HepG2 (cell line): ENCODE measurements around the gene VPS52. TPM values are rescaled to one million over a fixed set of nuclear protein-coding genes. Genes with fewer than 3 reads are reported as not detected.

Experiments
- ADNP ChIP-seq: sonication (generic); formaldehyde crosslinking; IDR thresholded peaks from 2 replicates; pipeline ENCODE4 v1.4.0; 2020; ENCODE audit warnings: missing genetic modification reagents
- ASH2L ChIP-seq: fragments of 300-600, 200-600 bp; sonication (generic); IDR thresholded peaks from 2 replicates; pipeline ENCODE4 v1.7.0; 2017; ENCODE audit warnings: low read depth, mild to moderate bottlenecking, moderate library complexity, mixed read lengths, low read length; ENCODE audit not compliant: insufficient read length
- CHD2 ChIP-seq: IDR thresholded peaks from 2 replicates; pipeline ENCODE4 v1.6.1; 2011; ENCODE audit warnings: low read depth, low read length, improper control_type of control experiment
- ERF ChIP-seq: IDR thresholded peaks from 2 replicates; pipeline ENCODE4 v1.6.1; 2018; ENCODE audit warnings: missing biosample characterization, missing genetic modification reagents
- FOXO1 ChIP-seq: sonication (generic); formaldehyde crosslinking; IDR thresholded peaks from 2 replicates; pipeline ENCODE4 v1.4.0; 2020; ENCODE audit warnings: missing genetic modification reagents
- HCFC1 ChIP-seq: fragments of 150-350 bp; IDR thresholded peaks from 2 replicates; pipeline ENCODE4 v1.6.1; 2014; ENCODE audit warnings: low read depth, low read length
- KDM2A ChIP-seq: sonication (generic); formaldehyde crosslinking; IDR thresholded peaks from 2 replicates; pipeline ENCODE4 v1.4.0; 2020; ENCODE audit warnings: low read depth, missing genetic modification reagents, borderline replicate concordance
- NFE2 ChIP-seq: sonication (generic); formaldehyde crosslinking; IDR thresholded peaks from 2 replicates; pipeline ENCODE4 v1.4.0; 2020; ENCODE audit warnings: missing genetic modification reagents
- PHF20 ChIP-seq: sonication (generic); formaldehyde crosslinking; IDR thresholded peaks from 2 replicates; pipeline ENCODE4 v1.5.0; 2020; ENCODE audit warnings: mild to moderate bottlenecking, missing genetic modification reagents
- PRMT3 ChIP-seq: sonication (generic); formaldehyde crosslinking; IDR thresholded peaks from 2 replicates; pipeline ENCODE4 v1.8.1; 2022; ENCODE audit warnings: low read depth, mild to moderate bottlenecking, moderate library complexity, missing genetic modification reagents, borderline replicate concordance
- RBM39 ChIP-seq: fragments of 200-400 bp; formaldehyde crosslinking; IDR thresholded peaks from one replicate; pipeline ENCODE4 v1.6.1; 2018; ENCODE audit warnings: antibody characterized with exemption, mild to moderate bottlenecking, low read depth, low read length; ENCODE audit not compliant: poor library complexity, severe bottlenecking
- RFX5 ChIP-seq: IDR thresholded peaks from 2 replicates; pipeline ENCODE4 v1.6.1; 2011; ENCODE audit warnings: low read depth, low read length, improper control_type of control experiment
- TBP ChIP-seq: sonication (generic); formaldehyde crosslinking; IDR thresholded peaks from 2 replicates; pipeline ENCODE4 v1.5.0; 2020; ENCODE audit warnings: missing genetic modification reagents
- ZBTB21 ChIP-seq: sonication (generic); formaldehyde crosslinking; IDR thresholded peaks from 2 replicates; pipeline ENCODE4 v1.4.0; 2020; ENCODE audit warnings: missing genetic modification reagents
- ZC3H4 ChIP-seq: sonication (generic); formaldehyde crosslinking; IDR thresholded peaks from 2 replicates; pipeline ENCODE4 v1.4.0; 2020; ENCODE audit warnings: missing genetic modification reagents, borderline replicate concordance
- ZNF343 ChIP-seq: sonication (generic); formaldehyde crosslinking; IDR thresholded peaks from 2 replicates; pipeline ENCODE4 v1.4.0; 2020; ENCODE audit warnings: mild to moderate bottlenecking, missing genetic modification reagents
- ZNF432 ChIP-seq: sonication (generic); formaldehyde crosslinking; IDR thresholded peaks from 2 replicates; pipeline ENCODE4 v1.5.0; 2020; ENCODE audit warnings: missing genetic modification reagents, mild to moderate bottlenecking, borderline replicate concordance
- ZNF460 ChIP-seq: sonication (generic); formaldehyde crosslinking; IDR thresholded peaks from 2 replicates; pipeline ENCODE4 v1.5.1; 2020; ENCODE audit warnings: missing genetic modification reagents, mild to moderate bottlenecking, borderline replicate concordance
- ZNF556 ChIP-seq: sonication (generic); formaldehyde crosslinking; IDR thresholded peaks from 2 replicates; pipeline ENCODE4 v1.4.0; 2020; ENCODE audit warnings: mild to moderate bottlenecking, missing genetic modification reagents, borderline replicate concordance
- ZNF883 ChIP-seq: sonication (generic); formaldehyde crosslinking; IDR thresholded peaks from 2 replicates; pipeline ENCODE4 v1.5.1; 2020; ENCODE audit warnings: mild to moderate bottlenecking, missing genetic modification reagents; ENCODE audit errors: not compliant biosample characterization
- polyA plus RNA-seq, 8 experiments: library from polyadenylated mRNA; depleted of rRNA in 3 of 8; stranded (reverse) in 7 of 8; unstranded in 1 of 8; fragments of >200 nt; fragmentation: Illumina TruSeq in 4 of 8; extraction: Trizol in 4 of 8; gene quantifications; 2 replicates each; pipeline versions ENCODE4 v1.2.1 to v1.2.3, GENCODE V29; 2011 to 2016; ENCODE audit warnings: low read depth in 4 of 8, missing spikeins in 1 of 8, mixed read lengths in 1 of 8; ENCODE audit not compliant: insufficient read depth in 1 of 8
- total RNA-seq, 5 experiments: library from RNA; depleted of rRNA; stranded (reverse); fragments of >200 nt; fragmentation: Illumina TruSeq; extraction: Trizol; gene quantifications; 2 replicates each; pipeline ENCODE4 v1.2.3, GENCODE V29; 2016; ENCODE audit warnings: low read depth in 1 of 5
- TF ChIP-seq, protein P1 (sequence below): sonication (generic); formaldehyde crosslinking; IDR thresholded peaks from 2 replicates; pipeline ENCODE4 v1.4.0; 2020; ENCODE audit warnings: missing genetic modification reagents
- TF ChIP-seq, protein P2 (sequence below): sonication (generic); formaldehyde crosslinking; IDR thresholded peaks from 2 replicates; pipeline ENCODE4 v1.8.0; 2022; ENCODE audit warnings: mild to moderate bottlenecking, missing genetic modification reagents, borderline replicate concordance
- TF ChIP-seq, protein P3 (sequence below): sonication (generic); formaldehyde crosslinking; IDR thresholded peaks from 2 replicates; pipeline ENCODE4 v1.4.0; 2020; ENCODE audit warnings: mild to moderate bottlenecking, missing genetic modification reagents
- TF ChIP-seq, protein P4 (sequence below): sonication (generic); formaldehyde crosslinking; IDR thresholded peaks from 2 replicates; pipeline ENCODE4 v1.4.0; 2020; ENCODE audit warnings: missing genetic modification reagents, borderline replicate concordance

VPS52 gene
- total and polyA plus RNA-seq, 2 of the 13 experiments (the other 11 are each of a cell fraction or from before 2014, with no cell fraction given), result 48.9 to 85.5 TPM

DNA sequence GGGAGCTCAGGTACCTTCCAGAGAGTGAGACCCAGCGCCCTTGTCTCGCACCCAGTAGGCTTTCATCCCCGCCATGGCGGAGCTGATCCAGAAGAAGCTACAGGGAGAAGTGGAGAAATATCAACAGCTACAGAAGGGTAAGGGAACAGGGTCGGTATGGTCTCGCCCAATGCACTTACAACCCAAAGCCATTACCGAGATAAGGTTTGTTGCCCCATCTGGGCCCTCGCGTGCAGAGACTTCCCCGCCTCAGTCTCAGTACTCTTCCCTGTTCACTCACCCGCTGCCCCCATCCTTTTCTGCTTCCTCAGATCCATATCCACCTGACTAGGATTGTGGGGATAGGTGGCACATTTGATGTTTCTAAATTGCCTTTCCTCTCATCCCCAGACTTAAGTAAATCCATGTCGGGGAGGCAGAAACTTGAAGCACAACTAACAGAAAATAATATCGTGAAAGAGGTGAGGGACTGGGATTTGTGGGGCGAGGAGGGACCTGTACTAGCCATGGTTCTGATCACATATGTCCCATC, 18.2 kb upstream of the VPS52 start (continued):
- TF ChIP-seq PHF20 (CRISPR knock-in tag) (no peak; the same call in 1 of the 2 replicates), NFE2 (0 out of 2 replicates have a peak, but pooled peaks have one; percentile 13), ZBTB21 (CRISPR knock-in tag) (no peak), ZC3H4 (CRISPR knock-in tag) (no peak), FOXO1 (CRISPR knock-in tag) (no peak), ZNF460 (CRISPR knock-in tag) (no peak), RFX5 (no peak), ZNF556 (CRISPR knock-in tag) (no peak), TBP (CRISPR knock-in tag) (no peak), ERF (no peak), ADNP (CRISPR knock-in tag) (no peak), ZNF883 (CRISPR knock-in tag) (no peak), KDM2A (CRISPR knock-in tag) (no peak), ZNF343 (CRISPR knock-in tag) (no peak), ZNF432 (CRISPR knock-in tag) (no peak), ASH2L (no peak), PRMT3 (CRISPR knock-in tag) (no peak), RBM39 (no peak), HCFC1 (no peak), CHD2 (no peak)
- TF ChIP-seq, protein P1, sequence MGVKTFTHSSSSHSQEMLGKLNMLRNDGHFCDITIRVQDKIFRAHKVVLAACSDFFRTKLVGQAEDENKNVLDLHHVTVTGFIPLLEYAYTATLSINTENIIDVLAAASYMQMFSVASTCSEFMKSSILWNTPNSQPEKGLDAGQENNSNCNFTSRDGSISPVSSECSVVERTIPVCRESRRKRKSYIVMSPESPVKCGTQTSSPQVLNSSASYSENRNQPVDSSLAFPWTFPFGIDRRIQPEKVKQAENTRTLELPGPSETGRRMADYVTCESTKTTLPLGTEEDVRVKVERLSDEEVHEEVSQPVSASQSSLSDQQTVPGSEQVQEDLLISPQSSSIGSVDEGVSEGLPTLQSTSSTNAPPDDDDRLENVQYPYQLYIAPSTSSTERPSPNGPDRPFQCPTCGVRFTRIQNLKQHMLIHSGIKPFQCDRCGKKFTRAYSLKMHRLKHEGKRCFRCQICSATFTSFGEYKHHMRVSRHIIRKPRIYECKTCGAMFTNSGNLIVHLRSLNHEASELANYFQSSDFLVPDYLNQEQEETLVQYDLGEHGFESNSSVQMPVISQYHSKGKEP (CRISPR knock-in tag), result no peak
- TF ChIP-seq, protein P2, sequence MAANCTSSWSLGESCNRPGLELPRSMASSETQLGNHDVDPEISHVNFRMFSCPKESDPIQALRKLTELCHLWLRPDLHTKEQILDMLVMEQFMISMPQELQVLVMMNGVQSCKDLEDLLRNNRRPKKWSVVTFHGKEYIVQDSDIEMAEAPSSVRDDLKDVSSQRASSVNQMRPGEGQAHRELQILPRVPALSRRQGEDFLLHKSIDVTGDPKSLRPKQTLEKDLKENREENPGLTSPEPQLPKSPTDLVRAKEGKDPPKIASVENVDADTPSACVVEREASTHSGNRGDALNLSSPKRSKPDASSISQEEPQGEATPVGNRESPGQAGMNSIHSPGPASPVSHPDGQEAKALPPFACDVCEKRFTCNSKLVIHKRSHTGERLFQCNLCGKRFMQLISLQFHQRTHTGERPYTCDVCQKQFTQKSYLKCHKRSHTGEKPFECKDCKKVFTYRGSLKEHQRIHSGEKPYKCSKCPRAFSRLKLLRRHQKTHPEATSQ, result no peak
- TF ChIP-seq, protein P3, sequence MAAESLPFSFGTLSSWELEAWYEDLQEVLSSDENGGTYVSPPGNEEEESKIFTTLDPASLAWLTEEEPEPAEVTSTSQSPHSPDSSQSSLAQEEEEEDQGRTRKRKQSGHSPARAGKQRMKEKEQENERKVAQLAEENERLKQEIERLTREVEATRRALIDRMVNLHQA (CRISPR knock-in tag), result no peak
- TF ChIP-seq, protein P4, sequence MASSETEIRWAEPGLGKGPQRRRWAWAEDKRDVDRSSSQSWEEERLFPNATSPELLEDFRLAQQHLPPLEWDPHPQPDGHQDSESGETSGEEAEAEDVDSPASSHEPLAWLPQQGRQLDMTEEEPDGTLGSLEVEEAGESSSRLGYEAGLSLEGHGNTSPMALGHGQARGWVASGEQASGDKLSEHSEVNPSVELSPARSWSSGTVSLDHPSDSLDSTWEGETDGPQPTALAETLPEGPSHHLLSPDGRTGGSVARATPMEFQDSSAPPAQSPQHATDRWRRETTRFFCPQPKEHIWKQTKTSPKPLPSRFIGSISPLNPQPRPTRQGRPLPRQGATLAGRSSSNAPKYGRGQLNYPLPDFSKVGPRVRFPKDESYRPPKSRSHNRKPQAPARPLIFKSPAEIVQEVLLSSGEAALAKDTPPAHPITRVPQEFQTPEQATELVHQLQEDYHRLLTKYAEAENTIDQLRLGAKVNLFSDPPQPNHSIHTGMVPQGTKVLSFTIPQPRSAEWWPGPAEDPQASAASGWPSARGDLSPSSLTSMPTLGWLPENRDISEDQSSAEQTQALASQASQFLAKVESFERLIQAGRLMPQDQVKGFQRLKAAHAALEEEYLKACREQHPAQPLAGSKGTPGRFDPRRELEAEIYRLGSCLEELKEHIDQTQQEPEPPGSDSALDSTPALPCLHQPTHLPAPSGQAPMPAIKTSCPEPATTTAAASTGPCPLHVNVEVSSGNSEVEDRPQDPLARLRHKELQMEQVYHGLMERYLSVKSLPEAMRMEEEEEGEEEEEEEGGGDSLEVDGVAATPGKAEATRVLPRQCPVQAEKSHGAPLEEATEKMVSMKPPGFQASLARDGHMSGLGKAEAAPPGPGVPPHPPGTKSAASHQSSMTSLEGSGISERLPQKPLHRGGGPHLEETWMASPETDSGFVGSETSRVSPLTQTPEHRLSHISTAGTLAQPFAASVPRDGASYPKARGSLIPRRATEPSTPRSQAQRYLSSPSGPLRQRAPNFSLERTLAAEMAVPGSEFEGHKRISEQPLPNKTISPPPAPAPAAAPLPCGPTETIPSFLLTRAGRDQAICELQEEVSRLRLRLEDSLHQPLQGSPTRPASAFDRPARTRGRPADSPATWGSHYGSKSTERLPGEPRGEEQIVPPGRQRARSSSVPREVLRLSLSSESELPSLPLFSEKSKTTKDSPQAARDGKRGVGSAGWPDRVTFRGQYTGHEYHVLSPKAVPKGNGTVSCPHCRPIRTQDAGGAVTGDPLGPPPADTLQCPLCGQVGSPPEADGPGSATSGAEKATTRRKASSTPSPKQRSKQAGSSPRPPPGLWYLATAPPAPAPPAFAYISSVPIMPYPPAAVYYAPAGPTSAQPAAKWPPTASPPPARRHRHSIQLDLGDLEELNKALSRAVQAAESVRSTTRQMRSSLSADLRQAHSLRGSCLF (CRISPR knock-in tag), result no peak
